A549 (cell line): ENCODE measurements around the gene PITX1. TPM values are rescaled to one million over a fixed set of nuclear protein-coding genes. Genes with fewer than 3 reads are reported as not detected.

Experiments used
- ATAC-seq, 2 experiments: fragments of 200-7000 bp in 1 of 2; fragments of >200 bp in 1 of 2; cut with Nextera tagmentation in 1 of 2; cut with Tn5 transposase in 1 of 2; 3 replicates each; pipeline versions ENCODE4 v1.8.0 to v1.9.1; 2018 to 2020; ENCODE audit warnings: mild to moderate bottlenecking in 1 of 2, moderate library complexity in 1 of 2
- CTCF ChIA-PET: fragments of 300-600 bp; sonication (Branson Sonifier 250); formaldehyde crosslinking; extraction: SDS; loops from one replicate; lab custom pipeline; 2021; ENCODE audit warnings: antibody characterized with exemption, inconsistent platforms; lab: Yijun Ruan, JAX
- POLR2A ChIA-PET: fragments of 350-600 bp; formaldehyde crosslinking; extraction: SDS; loops from one replicate; lab custom pipeline; 2021; ENCODE audit warnings: antibody characterized with exemption, inconsistent platforms; lab: Yijun Ruan, JAX
- DNase-seq, 2 experiments: peaks; one replicate each; pipeline versions ENCODE4 v3.0.0 to v3.0.0-alpha.2; 2011 to 2016; ENCODE audit warnings: low read depth in 1 of 2, low spot score in 1 of 2
- FAIRE-seq: peaks from 2 replicates; lab custom pipeline; 2011; peaks lifted over from hg19 to GRCh38; lab: Jason Lieb, UNC
- H3K27ac ChIP-seq, 2 experiments: fragments of >200 bp; sonication (Bioruptor Twin); formaldehyde crosslinking; 3 replicates each; pipeline ENCODE4 v1.5.1; 2016 to 2017
- H3K4me1 ChIP-seq: fragments of >200 bp; sonication (Bioruptor Twin); formaldehyde crosslinking; 3 replicates; pipeline ENCODE4 v1.6.1; 2016
- H3K4me2 ChIP-seq: fragments of >200 bp; sonication (Bioruptor Twin); formaldehyde crosslinking; 3 replicates; pipeline ENCODE4 v1.6.1; 2016
- H3K4me3 ChIP-seq: fragments of >200 bp; sonication (Bioruptor Twin); formaldehyde crosslinking; 3 replicates; pipeline ENCODE4 v1.5.1; 2016
- H3K9me3 ChIP-seq: fragments of >200 bp; sonication (Bioruptor Twin); formaldehyde crosslinking; 3 replicates; pipeline ENCODE4 v1.6.1; 2016
- CBX2 ChIP-seq: fragments of 200-600 bp; sonication (generic); IDR thresholded peaks from 2 replicates; pipeline ENCODE4 v1.6.1; 2016; ENCODE audit warnings: low read depth, mild to moderate bottlenecking, borderline replicate concordance
- CBX8 ChIP-seq: fragments of 200-600 bp; sonication (generic); IDR thresholded peaks from 2 replicates; pipeline ENCODE4 v1.6.1; 2016
- CEBPB ChIP-seq, 2 experiments: fragments of >200 bp in 1 of 2; sonication (Bioruptor Twin) in 1 of 2; formaldehyde crosslinking in 1 of 2; IDR thresholded peaks; 2 replicates each; pipeline ENCODE4 v1.6.1; 2012 to 2016
- CHD2 ChIP-seq: fragments of 150-350 bp; IDR thresholded peaks from 2 replicates; pipeline ENCODE4 v1.6.1; 2014; ENCODE audit warnings: low read length; ENCODE audit not compliant: partially characterized antibody
- EHF ChIP-seq: fragments of 250-450 bp; sonication (Bioruptor Pico); IDR thresholded peaks from 2 replicates; pipeline ENCODE4 v1.5.0; 2020; ENCODE audit warnings: mild to moderate bottlenecking
- EHMT2 ChIP-seq: fragments of 200-600 bp; sonication (generic); IDR thresholded peaks from 2 replicates; pipeline ENCODE4 v1.6.1; 2016; ENCODE audit warnings: antibody characterized with exemption, low read depth, mild to moderate bottlenecking, moderate library complexity
- ELK1 ChIP-seq: fragments of 150-350 bp; IDR thresholded peaks from 2 replicates; pipeline ENCODE4 v1.6.1; 2014; ENCODE audit warnings: low read depth, mild to moderate bottlenecking, low read length
- ESRRA ChIP-seq: fragments of 150-350 bp; IDR thresholded peaks from 2 replicates; pipeline ENCODE4 v1.6.1; 2014; ENCODE audit warnings: mild to moderate bottlenecking, low read length, borderline replicate concordance
- FOXS1 ChIP-seq: fragments of 250-450 bp; sonication (Bioruptor Pico); IDR thresholded peaks from 2 replicates; pipeline ENCODE4 v1.5.0; 2020; ENCODE audit warnings: mild to moderate bottlenecking, moderate library complexity
- HDAC2 ChIP-seq: fragments of 200-600 bp; sonication (generic); IDR thresholded peaks from 2 replicates; pipeline ENCODE4 v1.6.1; 2016
- HES2 ChIP-seq: fragments of >200 bp; sonication (Bioruptor Twin); formaldehyde crosslinking; IDR thresholded peaks from 2 replicates; pipeline ENCODE4 v1.6.1; 2016
- HOXB13 ChIP-seq: fragments of 250-450 bp; sonication (Bioruptor Pico); IDR thresholded peaks from 2 replicates; pipeline ENCODE4 v1.5.0; 2020; ENCODE audit warnings: low read depth, mild to moderate bottlenecking, moderate library complexity
- JUNB ChIP-seq: fragments of >200 bp; sonication (Bioruptor Twin); formaldehyde crosslinking; IDR thresholded peaks from 2 replicates; pipeline ENCODE4 v1.6.1; 2016
- KDM1A ChIP-seq: fragments of 200-600 bp; sonication (generic); IDR thresholded peaks from 2 replicates; pipeline ENCODE4 v1.6.1; 2016; ENCODE audit warnings: low read depth, mild to moderate bottlenecking
- KDM5A ChIP-seq: fragments of 200-600 bp; sonication (generic); IDR thresholded peaks from 2 replicates; pipeline ENCODE4 v1.6.1; 2016; ENCODE audit warnings: antibody characterized with exemption, mild to moderate bottlenecking
- MAFK ChIP-seq: fragments of 450-650 bp; IDR thresholded peaks from 2 replicates; pipeline ENCODE4 v1.6.1; 2014; ENCODE audit not compliant: partially characterized antibody
- MAZ ChIP-seq: fragments of 150-350 bp; IDR thresholded peaks from 2 replicates; pipeline ENCODE4 v1.6.1; 2014; ENCODE audit warnings: antibody characterized with exemption, low read depth, low read length, borderline replicate concordance
- NFE2L2 ChIP-seq: fragments of 150-350 bp; conservative IDR thresholded peaks from 2 replicates; pipeline ENCODE4 v1.6.1; 2014; ENCODE audit warnings: low read length
- POLR2AphosphoS2 ChIP-seq: conservative IDR thresholded peaks from 2 replicates; pipeline ENCODE4 v1.6.1; 2012; ENCODE audit warnings: low read length, improper control_type of control experiment, inconsistent platforms
- RAD21 ChIP-seq, 2 experiments: fragments of >200 bp in 1 of 2; sonication (Bioruptor Twin) in 1 of 2; formaldehyde crosslinking in 1 of 2; IDR thresholded peaks in 1 of 2; conservative IDR thresholded peaks in 1 of 2; 2 replicates in 1 of 2; 3 replicates in 1 of 2; pipeline ENCODE4 v1.6.1; 2012 to 2018; ENCODE audit warnings: inconsistent platforms in 1 of 2
- RARB ChIP-seq: fragments of 250-450 bp; sonication (Bioruptor Pico); IDR thresholded peaks from 2 replicates; pipeline ENCODE4 v1.8.0; 2021; ENCODE audit warnings: mild to moderate bottlenecking, moderate library complexity
- RFX5 ChIP-seq: fragments of 450-650 bp; IDR thresholded peaks from 2 replicates; pipeline ENCODE4 v1.7.1; 2014; ENCODE audit warnings: antibody characterized with exemption, mild to moderate bottlenecking, moderate library complexity
- SREBF2 ChIP-seq: fragments of 450-650 bp; IDR thresholded peaks from 2 replicates; pipeline ENCODE4 v1.6.1; 2014; ENCODE audit warnings: mild to moderate bottlenecking, moderate library complexity
- ZNF302 ChIP-seq: fragments of 250-450 bp; sonication (Bioruptor Pico); IDR thresholded peaks from 2 replicates; pipeline ENCODE4 v1.9.0; 2021; ENCODE audit warnings: inconsistent platforms, mild to moderate bottlenecking, moderate library complexity
- ZSCAN20 ChIP-seq: fragments of 250-450 bp; sonication (Bioruptor Pico); IDR thresholded peaks from 2 replicates; pipeline ENCODE4 v1.8.0; 2022; ENCODE audit warnings: mild to moderate bottlenecking, moderate library complexity
- WGBS: methylation state at CpG from one replicate; pipeline ENCODE4 v1.1.6; 2017; ENCODE audit errors: missing lambda C conversion rate; 5-methylcytosine and 5-hydroxymethylcytosine counted together
- polyA plus RNA-seq, 4 experiments: library from polyadenylated mRNA; depleted of rRNA in 3 of 4; stranded (reverse); fragments of >200 nt; fragmentation: RNase III in 1 of 4; extraction: RNeasy Plus Mini Kit Qiagen cat#74134 plus additional on column Dnase treatment in 1 of 4; gene quantifications; 2 replicates in 3 of 4; 3 replicates in 1 of 4; pipeline ENCODE4 v1.2.3, GENCODE V29; 2011 to 2017
- TF ChIP-seq, protein P1 (sequence below): fragments of 450-650 bp; IDR thresholded peaks from 2 replicates; pipeline ENCODE4 v1.6.1; 2014; ENCODE audit warnings: antibody characterized with exemption
- TF ChIP-seq, protein P2 (sequence below): IDR thresholded peaks from 2 replicates; pipeline ENCODE4 v1.6.1; 2012

The PITX1 gene
- polyA plus RNA-seq, 2 of the 4 experiments (the other 2 are of a cell fraction): 11.1 to 16.7 TPM

DNA sequence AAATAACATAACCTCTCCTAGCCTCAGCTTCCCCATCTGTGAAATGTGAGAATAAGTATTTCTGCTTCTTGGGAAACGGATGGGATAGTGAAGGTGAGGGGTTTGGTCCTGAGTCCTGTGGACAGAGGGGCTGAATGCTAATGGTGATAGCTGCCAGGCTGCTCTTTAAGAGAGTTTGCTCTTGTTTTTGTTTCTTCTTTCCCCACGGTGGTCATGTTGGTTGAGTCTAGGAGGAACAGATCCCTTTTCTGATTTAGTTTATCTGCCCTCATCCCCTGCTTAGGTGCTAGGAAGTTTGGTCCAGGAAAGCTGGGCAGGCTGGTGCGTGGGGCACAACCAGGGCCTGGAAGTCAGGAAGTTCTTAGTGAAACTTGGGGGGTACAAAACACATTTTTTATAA is 7.7 kb upstream of the PITX1 start:
- H3K4me3 ChIP-seq: no peak overlapping the region
- no peak overlapping the region for H3K27ac ChIP-seq
- H3K9me3 ChIP-seq: no peaks in the 10 kb centered on the region
- WGBS: 59% methylated on average over 3 of the region's 3 CpGs
- DNase-seq (no peak), ATAC-seq (no peak), FAIRE-seq (no peak)
- ChIA-PET CTCF (interaction anchor here (1.9 kb wide), 1 partner anchor 10 kb away, joined by 8 read pairs; no protein-coding TSS in a partner anchor), POLR2A (no interaction called here)
- TF ChIP-seq HOXB13 (CRISPR knock-in tag) (no peak), POLR2AphosphoS2 (no peak)
- TF ChIP-seq, protein P1, sequence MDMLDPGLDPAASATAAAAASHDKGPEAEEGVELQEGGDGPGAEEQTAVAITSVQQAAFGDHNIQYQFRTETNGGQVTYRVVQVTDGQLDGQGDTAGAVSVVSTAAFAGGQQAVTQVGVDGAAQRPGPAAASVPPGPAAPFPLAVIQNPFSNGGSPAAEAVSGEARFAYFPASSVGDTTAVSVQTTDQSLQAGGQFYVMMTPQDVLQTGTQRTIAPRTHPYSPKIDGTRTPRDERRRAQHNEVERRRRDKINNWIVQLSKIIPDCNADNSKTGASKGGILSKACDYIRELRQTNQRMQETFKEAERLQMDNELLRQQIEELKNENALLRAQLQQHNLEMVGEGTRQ: no peak
- no peak overlapping the region for H3K4me2 ChIP-seq
- H3K4me1 ChIP-seq: no peaks in the 10 kb centered on the region

DNA sequence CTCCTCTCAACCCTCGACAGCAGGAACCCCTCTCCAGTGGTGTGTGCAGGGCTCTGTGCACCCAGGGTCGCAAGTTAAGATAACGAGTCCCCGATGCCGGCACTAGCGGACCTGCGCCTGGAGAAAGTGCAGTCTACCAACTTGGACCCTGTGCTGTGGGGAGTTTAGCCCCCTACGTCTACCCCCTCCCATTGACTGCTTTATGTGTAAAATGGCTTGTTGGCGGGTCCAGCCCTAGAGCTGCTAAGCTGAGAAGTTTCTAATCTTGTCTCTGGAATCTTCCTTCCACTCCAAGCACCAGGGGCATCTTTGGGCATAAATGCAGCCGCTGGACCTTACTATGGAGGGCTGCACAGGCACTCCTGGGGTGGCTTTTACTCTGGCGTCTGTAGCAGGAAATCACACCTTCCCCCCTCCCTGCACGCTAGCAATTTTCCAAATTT is 7.1 kb upstream of the PITX1 start:
- no peak overlapping the region for H3K27ac ChIP-seq
- WGBS: 90% methylated on average over 10 of the region's 12 CpGs
- DNase-seq: no peak
- no peak for TF ChIP-seq HDAC2
- no peak for TF ChIP-seq FOXS1 (CRISPR knock-in tag)
- no peak for TF ChIP-seq CBX2
- no peak for TF ChIP-seq KDM1A
- TF ChIP-seq NFE2L2: no peak
- no peak for TF ChIP-seq CBX8
- TF ChIP-seq, all 56 proteins: peak for 0
- Histone ChIP-seq H3K4me2 (no peak overlapping the region), H3K4me1 (no peaks in the 10 kb centered on the region), H3K9me3 (no peaks in the 10 kb centered on the region), H3K4me3 (no peak overlapping the region)
- FAIRE-seq (no peak), ATAC-seq (no peak)
- ChIA-PET CTCF (no interaction called here), POLR2A (no interaction called here)

DNA sequence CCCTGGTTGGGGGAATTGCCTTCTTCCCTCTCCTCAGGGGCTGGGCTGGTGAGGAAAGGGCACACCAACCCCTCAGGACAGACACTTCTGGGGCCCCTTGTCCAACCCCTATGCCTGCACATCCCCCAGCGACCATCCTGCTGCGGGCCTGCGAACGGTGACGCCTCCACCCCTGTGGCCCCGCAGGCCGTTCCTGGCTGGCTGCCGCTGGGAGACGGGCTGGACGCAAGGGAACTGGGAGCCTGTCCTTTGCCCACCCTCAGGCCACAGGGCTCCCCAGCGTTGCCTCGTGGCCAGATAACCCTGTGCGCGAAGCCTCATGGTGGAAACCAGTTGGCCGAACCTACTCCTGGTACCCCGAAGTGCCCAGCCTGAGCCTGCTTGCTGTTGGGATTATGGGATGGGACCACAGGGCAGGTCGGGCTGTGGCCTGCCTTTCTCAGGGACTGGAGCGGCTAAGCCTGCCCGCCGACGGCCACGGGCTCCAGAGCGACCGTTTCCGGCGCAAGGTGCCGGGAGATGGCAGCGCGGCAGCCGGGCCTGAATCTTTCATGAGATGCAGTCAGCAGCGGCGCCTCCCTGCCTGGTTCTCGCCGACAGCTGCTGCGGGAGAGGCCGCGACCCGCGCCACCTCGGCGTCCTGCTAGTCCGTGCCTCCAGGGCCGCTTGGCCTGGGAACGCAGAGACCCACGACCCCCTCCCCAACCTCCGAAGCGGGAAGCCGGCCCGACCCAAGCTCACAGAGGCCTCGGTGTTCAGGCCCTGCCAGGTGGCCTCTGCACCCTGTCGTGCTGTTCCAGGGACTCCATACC is 6.5 kb upstream of the PITX1 start:
- H3K9me3 ChIP-seq: no peaks in the 10 kb centered on the region
- 95% methylated on average over 46 of the region's 51 CpGs for WGBS
- POLR2A ChIA-PET: no interaction called here
- no peak for TF ChIP-seq SREBF2
- no peak for TF ChIP-seq EHMT2
- TF ChIP-seq HOXB13 (CRISPR knock-in tag): no peak
- no peak for TF ChIP-seq KDM1A
- TF ChIP-seq ZNF302: no peak
- TF ChIP-seq, protein P1: no peak
- TF ChIP-seq NFE2L2: no peak
- TF ChIP-seq CEBPB (IDR thresholded peaks at IDR 0.05): no peak
- no peak for TF ChIP-seq RAD21 (conservative IDR thresholded peaks at IDR 0.05 in 1 of 2, IDR thresholded peaks at IDR 0.05 in 1 of 2)
- TF ChIP-seq CHD2: no peak
- no peak for TF ChIP-seq RARB
- TF ChIP-seq, all 56 proteins: peak for 0
- DNase-seq (no peak), ATAC-seq (no peak), FAIRE-seq (no peak)
- Histone ChIP-seq H3K4me1 (no peaks in the 10 kb centered on the region), H3K4me3 (no peak overlapping the region), H3K27ac (no peak overlapping the region), H3K4me2 (no peak overlapping the region)
- CTCF ChIA-PET: no interaction called here

GRCh38 chr5:135040034-135040332 is 6.0 kb upstream of the PITX1 start:
- 89% methylated on average over 9 of the region's 11 CpGs for WGBS
- Histone ChIP-seq H3K27ac (peak overlapping the region in 1 of 2 experiments; percentile 85; a peak in 3 of 6 replicates), H3K9me3 (no peaks in the 10 kb centered on the region), H3K4me1 (peaks cover 3% of the 10 kb centered on the region), H3K4me2 (peak overlapping the region; percentile 75), H3K4me3 (peak overlapping the region; percentile 38; the same call in 2 of the 3 replicates)
- no peak for ATAC-seq
- ChIA-PET CTCF (interaction anchor here (1.1 kb wide), 1 partner anchor 8 kb away, joined by 3 read pairs; no protein-coding TSS in a partner anchor), POLR2A (no interaction called here)
- no peak for FAIRE-seq
- DNase-seq: no peak
- TF ChIP-seq EHMT2 (no peak), MAFK (no peak), KDM5A (no peak), ELK1 (no peak), ZNF302 (no peak), EHF (CRISPR knock-in tag) (no peak), ZSCAN20 (CRISPR knock-in tag) (no peak), JUNB (no peak), ESRRA (no peak), NFE2L2 (no peak), HES2 (no peak), RFX5 (no peak), MAZ (no peak)
- TF ChIP-seq, protein P2, sequence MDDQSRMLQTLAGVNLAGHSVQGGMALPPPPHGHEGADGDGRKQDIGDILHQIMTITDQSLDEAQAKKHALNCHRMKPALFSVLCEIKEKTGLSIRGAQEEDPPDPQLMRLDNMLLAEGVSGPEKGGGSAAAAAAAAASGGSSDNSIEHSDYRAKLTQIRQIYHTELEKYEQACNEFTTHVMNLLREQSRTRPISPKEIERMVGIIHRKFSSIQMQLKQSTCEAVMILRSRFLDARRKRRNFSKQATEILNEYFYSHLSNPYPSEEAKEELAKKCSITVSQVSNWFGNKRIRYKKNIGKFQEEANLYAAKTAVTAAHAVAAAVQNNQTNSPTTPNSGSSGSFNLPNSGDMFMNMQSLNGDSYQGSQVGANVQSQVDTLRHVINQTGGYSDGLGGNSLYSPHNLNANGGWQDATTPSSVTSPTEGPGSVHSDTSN: no peak
